Epithelial cell of esophagus (primary cell): ENCODE measurements around the gene SERBP1.
A peak's percentile ranks its signal among the peaks of the same experiment; 100 is the strongest.

Experiments used
- DNase-seq: peaks from one replicate; pipeline ENCODE4 v3.0.0; 2010; ENCODE audit warnings: low read depth
- H3K4me3 ChIP-seq: 2 replicates; pipeline ENCODE4 v1.5.1; 2011; ENCODE audit warnings: mild to moderate bottlenecking, low read length, control low read depth
- CTCF ChIP-seq: IDR thresholded peaks from 2 replicates; pipeline ENCODE4 v1.5.1; 2011; ENCODE audit warnings: low read depth, mild to moderate bottlenecking, low read length, control low read depth, inconsistent platforms; ENCODE audit not compliant: insufficient read depth; ENCODE audit errors: missing control alignments

SERBP1 gene

GRCh38 chr1:67382292-67382691 is 47.9 kb downstream of the SERBP1 start:
- no peak overlapping the region for H3K4me3 ChIP-seq
- DNase-seq = no peak
- TF ChIP-seq CTCF = no peak

- no peak overlapping the region for H3K4me3 ChIP-seq
- TF ChIP-seq CTCF = no peak
- DNase-seq = no peak
Observed at GRCh38 chr1:67381154-67381553, 49.0 kb downstream of the SERBP1 start.

GRCh38 chr1:67377253-67377652 is 52.9 kb downstream of the SERBP1 start:
- H3K4me3 ChIP-seq = no peak overlapping the region
- no peak for TF ChIP-seq CTCF
- no peak for DNase-seq

GRCh38 chr1:67376381-67376780 is 53.8 kb downstream of the SERBP1 start:
- H3K4me3 ChIP-seq = no peak overlapping the region
- DNase-seq = peak; percentile 67
- no peak for TF ChIP-seq CTCF

- no peak overlapping the region for H3K4me3 ChIP-seq
- no peak for TF ChIP-seq CTCF
- DNase-seq = no peak
Observed at GRCh38 chr1:67372898-67373297, 57.3 kb downstream of the SERBP1 start.

- TF ChIP-seq CTCF = no peak
- no peak overlapping the region for H3K4me3 ChIP-seq
- peak; percentile 40 for DNase-seq
Observed at GRCh38 chr1:67372136-67372535, 58.1 kb downstream of the SERBP1 start.

DNA sequence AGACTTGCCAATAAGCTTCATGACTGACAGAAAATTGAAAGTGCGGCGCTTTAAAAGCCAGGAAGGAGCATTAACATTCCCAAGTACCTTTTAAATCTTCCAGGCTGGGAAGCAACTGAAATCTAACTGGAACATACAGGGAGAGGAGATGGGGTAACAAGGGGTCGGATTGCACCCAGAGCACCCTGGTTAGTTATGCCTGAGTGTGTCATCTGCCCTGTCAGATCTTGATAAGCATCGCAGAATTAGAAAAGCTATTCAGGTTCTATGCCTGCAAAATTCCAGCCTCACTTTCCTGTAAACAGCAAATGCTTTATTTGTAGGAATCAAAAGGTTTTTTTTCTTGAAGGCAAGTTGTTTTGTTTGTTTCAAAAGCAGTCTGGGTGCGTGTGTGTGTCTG is 58.5 kb downstream of the SERBP1 start:
- DNase-seq = peak; percentile 30
- no peak overlapping the region for H3K4me3 ChIP-seq
- no peak for TF ChIP-seq CTCF
